Transverse colon (tissue), 3 donors: ENCODE results near the gene ESCO1.

ENCODE experiments used
- EP300 ChIP-seq: sonication (generic); formaldehyde crosslinking; IDR thresholded peaks from one replicate; pipeline ENCODE4 v1.6.1; 2017; ENCODE audit warnings: antibody characterized with exemption, low read depth
- POLR2A ChIP-seq: fragments of 450-650 bp; IDR thresholded peaks from one replicate; pipeline ENCODE4 v1.6.1; 2016; ENCODE audit warnings: antibody characterized with exemption, mild to moderate bottlenecking, moderate library complexity
- TF ChIP-seq, protein P1 (sequence below), 5 experiments: fragments of 200-600 bp in 3 of 5; fragments of 450-650 bp in 2 of 5; sonication (generic) in 3 of 5; IDR thresholded peaks; 1 replicate in 2 of 5; 2 replicates in 3 of 5; pipeline ENCODE4 v1.5.1; 2016 to 2017; ENCODE audit warnings: antibody characterized with exemption in 5 of 5, inconsistent platforms in 3 of 5, mild to moderate bottlenecking in 2 of 5, moderate library complexity in 1 of 5

DNA sequence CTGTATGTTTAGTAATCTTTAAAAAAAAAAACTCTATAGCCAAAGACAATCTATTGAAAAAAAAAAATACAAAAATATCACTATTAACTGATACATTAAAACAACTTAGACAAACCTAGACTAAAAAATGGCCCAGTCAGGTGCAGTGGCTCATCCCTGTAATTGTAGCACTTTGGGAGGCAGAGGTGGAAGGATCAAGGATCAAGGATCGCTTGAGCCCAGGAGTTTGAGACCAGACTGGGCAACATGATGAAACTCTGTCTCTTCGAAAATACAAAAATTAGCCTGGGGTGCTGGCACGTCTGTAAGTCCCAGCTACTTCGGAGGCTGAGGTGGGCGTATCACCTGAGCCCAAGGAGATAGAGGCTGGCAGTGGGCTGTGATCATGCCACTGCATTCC is 16.1 kb downstream of the ESCO1 start:
- TF ChIP-seq, protein P1, sequence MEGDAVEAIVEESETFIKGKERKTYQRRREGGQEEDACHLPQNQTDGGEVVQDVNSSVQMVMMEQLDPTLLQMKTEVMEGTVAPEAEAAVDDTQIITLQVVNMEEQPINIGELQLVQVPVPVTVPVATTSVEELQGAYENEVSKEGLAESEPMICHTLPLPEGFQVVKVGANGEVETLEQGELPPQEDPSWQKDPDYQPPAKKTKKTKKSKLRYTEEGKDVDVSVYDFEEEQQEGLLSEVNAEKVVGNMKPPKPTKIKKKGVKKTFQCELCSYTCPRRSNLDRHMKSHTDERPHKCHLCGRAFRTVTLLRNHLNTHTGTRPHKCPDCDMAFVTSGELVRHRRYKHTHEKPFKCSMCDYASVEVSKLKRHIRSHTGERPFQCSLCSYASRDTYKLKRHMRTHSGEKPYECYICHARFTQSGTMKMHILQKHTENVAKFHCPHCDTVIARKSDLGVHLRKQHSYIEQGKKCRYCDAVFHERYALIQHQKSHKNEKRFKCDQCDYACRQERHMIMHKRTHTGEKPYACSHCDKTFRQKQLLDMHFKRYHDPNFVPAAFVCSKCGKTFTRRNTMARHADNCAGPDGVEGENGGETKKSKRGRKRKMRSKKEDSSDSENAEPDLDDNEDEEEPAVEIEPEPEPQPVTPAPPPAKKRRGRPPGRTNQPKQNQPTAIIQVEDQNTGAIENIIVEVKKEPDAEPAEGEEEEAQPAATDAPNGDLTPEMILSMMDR (IDR thresholded peaks at IDR 0.05), result no peak
- no peak for TF ChIP-seq EP300
- TF ChIP-seq POLR2A, result no peak
